Colonic mucosa (tissue), 4 donors: ENCODE data around the gene MAGED2. TPM values are rescaled to one million over a fixed set of nuclear protein-coding genes. Genes with fewer than 3 reads are reported as not detected.

Experiments used
- DNase-seq: peaks from one replicate; pipeline ENCODE4 v3.0.0-alpha.2; 2020
- H3K27ac ChIP-seq: fragments of 200-600 bp; one replicate; pipeline ENCODE4 v1.8.0; 2021
- H3K27me3 ChIP-seq: fragments of 200-600 bp; one replicate; pipeline ENCODE4 v1.8.0; 2021
- H3K36me3 ChIP-seq: fragments of 200-600 bp; one replicate; pipeline ENCODE4 v1.8.0; 2021
- H3K4me1 ChIP-seq: fragments of 200-600 bp; one replicate; pipeline ENCODE4 v1.8.0; 2021; ENCODE audit warnings: mild to moderate bottlenecking
- H3K4me3 ChIP-seq: fragments of 200-600 bp; one replicate; pipeline ENCODE4 v1.8.0; 2021
- H3K9ac ChIP-seq, 2 donors: one replicate each; pipeline ENCODE4 v1.7.0; 2013; ENCODE audit warnings: control low read depth in 2 of 2, low read depth in 2 of 2, low read length in 2 of 2
- H3K9me3 ChIP-seq: fragments of 200-600 bp; one replicate; pipeline ENCODE4 v1.8.0; 2021
- intact Hi-C: fragments of 100-400 bp; cut with DNase I; formaldehyde crosslinking; loops from one replicate; pipeline ENCODE4 v1.14.1; 2022
- total RNA-seq, 2 donors: library from RNA; stranded (reverse); fragmentation: NEBNext Ultra II Directional in 1 of 2; extraction: Animal tissue kit (Norgen Biotek cat#: 25700) in 1 of 2; gene quantifications; one replicate each; pipeline ENCODE4 v1.2.1, GENCODE V29; 2021
- TF ChIP-seq, protein P1 (sequence below): fragments of 200-600 bp; IDR thresholded peaks from one replicate; pipeline ENCODE4 v1.8.0; 2022; ENCODE audit warnings: antibody characterized with exemption, mild to moderate bottlenecking
- donor health status: healthy.
- donor health status: DM: no; HTN: no; CAD: no.
- donor health status: DM: no; HTN: no; CAD: no.

MAGED2 gene
- total RNA-seq, 2 donors from 2014 or later: 61.6 to 85.5 TPM

DNA sequence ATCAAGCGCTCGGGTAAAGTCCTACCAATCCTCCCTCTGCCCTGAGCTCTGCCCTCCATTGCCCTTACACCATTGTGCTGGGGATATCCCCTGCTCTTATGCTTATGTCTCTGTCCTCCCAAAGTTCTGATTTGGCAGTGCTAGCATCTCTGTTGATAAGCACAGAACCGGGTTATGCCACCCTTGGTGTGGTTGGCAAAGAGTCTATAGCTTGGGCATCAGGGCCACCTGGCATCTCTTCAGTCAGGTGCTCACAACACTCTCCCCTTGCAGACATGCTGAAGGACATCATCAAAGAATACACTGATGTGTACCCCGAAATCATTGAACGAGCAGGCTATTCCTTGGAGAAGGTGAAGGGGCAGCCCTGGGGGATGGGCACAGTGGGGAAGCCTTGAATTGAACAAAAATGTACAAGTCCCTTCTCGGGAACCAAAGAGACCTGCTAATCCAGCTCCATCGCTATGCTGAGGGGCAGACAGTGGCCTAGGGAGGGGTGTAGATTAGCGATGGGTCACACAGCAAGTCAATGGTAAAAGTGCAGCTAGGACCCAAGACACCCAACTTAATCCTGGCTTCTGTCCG, 3.8 kb downstream of the MAGED2 start:
- H3K27ac ChIP-seq: no peak overlapping the region
- H3K4me3 ChIP-seq: no peak overlapping the region
- H3K9me3 ChIP-seq: no peaks in the 10 kb centered on the region
- no peaks in the 10 kb centered on the region for H3K36me3 ChIP-seq
- intact Hi-C loops: no loop called here
- no peaks in the 10 kb centered on the region for H3K27me3 ChIP-seq
- no peaks in the 10 kb centered on the region for H3K4me1 ChIP-seq
- TF ChIP-seq, protein P1, sequence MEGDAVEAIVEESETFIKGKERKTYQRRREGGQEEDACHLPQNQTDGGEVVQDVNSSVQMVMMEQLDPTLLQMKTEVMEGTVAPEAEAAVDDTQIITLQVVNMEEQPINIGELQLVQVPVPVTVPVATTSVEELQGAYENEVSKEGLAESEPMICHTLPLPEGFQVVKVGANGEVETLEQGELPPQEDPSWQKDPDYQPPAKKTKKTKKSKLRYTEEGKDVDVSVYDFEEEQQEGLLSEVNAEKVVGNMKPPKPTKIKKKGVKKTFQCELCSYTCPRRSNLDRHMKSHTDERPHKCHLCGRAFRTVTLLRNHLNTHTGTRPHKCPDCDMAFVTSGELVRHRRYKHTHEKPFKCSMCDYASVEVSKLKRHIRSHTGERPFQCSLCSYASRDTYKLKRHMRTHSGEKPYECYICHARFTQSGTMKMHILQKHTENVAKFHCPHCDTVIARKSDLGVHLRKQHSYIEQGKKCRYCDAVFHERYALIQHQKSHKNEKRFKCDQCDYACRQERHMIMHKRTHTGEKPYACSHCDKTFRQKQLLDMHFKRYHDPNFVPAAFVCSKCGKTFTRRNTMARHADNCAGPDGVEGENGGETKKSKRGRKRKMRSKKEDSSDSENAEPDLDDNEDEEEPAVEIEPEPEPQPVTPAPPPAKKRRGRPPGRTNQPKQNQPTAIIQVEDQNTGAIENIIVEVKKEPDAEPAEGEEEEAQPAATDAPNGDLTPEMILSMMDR: no peak
- H3K9ac ChIP-seq: no peak overlapping the region
- no peak for DNase-seq

DNA sequence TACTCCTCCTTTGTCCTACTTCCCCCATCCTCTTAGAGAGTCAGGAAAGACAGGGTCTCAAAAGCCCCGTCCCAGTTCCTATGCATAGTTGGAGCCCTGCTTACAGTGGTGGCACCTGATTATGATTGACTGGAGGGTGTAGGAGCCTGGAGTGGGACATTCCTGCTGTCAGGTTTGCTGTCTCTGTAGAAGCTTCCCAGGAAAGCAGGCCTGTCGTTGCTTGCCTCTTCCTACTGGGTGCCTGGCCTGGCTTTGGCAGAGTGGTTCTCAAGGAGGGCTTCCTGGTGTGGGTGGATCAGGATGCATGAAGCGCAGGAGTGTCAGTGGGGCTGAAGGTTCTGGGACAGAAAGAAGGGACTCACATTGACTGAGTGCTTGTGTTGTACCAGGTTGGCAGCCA, 4.8 kb downstream of the MAGED2 start:
- H3K4me1 ChIP-seq: no peaks in the 10 kb centered on the region
- H3K9me3 ChIP-seq: no peaks in the 10 kb centered on the region
- H3K27ac ChIP-seq: no peak overlapping the region
- intact Hi-C loops: no loop called here
- no peak overlapping the region for H3K4me3 ChIP-seq
- H3K9ac ChIP-seq: no peak overlapping the region
- no peaks in the 10 kb centered on the region for H3K36me3 ChIP-seq
- TF ChIP-seq, protein P1: no peak
- no peaks in the 10 kb centered on the region for H3K27me3 ChIP-seq
- DNase-seq: no peak

DNA sequence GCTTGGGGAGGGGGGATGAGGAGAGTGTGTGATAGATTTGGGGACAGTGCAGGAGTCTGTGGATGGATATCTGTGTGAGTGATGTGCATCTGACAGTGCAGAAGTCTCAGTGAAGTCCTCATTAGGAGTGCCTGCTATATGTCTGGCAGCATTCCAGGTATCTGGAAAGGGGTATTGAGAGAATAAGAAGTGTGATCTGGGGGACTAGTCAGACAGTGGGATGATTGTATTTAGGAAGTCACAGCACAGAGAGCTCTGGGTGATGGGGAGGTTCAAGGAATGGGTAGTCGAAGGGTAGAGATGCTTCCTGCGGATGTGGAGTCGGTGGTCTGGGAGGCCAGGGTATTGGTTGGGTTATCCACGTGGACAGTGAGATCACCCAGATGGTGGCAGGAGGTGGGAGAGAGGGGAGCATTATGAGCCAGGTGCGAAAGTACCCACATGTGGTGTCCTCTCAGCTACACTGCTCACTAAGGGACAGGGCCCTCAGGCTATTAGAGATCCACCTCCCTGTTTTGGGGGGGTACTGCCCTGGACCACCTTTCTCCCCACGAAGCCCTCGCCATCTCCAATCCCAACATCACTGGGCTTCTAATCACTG, 9.8 kb downstream of the MAGED2 start:
- no peak overlapping the region for H3K9ac ChIP-seq
- H3K36me3 ChIP-seq: no peaks in the 10 kb centered on the region
- no peaks in the 10 kb centered on the region for H3K27me3 ChIP-seq
- no peaks in the 10 kb centered on the region for H3K4me1 ChIP-seq
- no peak overlapping the region for H3K4me3 ChIP-seq
- intact Hi-C loops: no loop called here
- TF ChIP-seq, protein P1: no peak
- DNase-seq: no peak
- H3K27ac ChIP-seq: no peak overlapping the region
- H3K9me3 ChIP-seq: no peaks in the 10 kb centered on the region

DNA sequence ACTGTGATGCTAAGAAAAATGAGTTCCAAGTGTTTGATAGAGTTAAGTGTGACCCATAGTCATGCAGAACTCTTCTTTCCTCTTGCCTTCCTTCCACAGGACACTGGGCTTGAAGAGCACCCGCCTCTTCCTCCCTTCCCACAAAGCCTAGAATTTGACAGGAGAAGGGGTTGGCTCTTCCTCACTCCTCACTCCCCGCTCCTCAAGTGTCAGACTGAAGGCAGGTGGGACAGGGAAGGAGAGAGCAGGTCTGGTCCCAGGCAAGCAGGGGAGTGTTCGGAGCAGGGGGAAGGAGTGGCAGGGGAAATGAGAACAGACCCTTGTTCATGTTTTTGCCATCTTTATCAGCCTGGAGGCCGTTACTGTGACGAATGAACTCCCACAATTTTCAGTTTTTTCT, 10.7 kb downstream of the MAGED2 start:
- Histone ChIP-seq H3K27me3 (no peaks in the 10 kb centered on the region), H3K36me3 (no peaks in the 10 kb centered on the region), H3K4me1 (no peaks in the 10 kb centered on the region), H3K9me3 (no peaks in the 10 kb centered on the region), H3K9ac (no peak overlapping the region), H3K27ac (no peak overlapping the region), H3K4me3 (no peak overlapping the region)
- intact Hi-C loops: no loop called here
- TF ChIP-seq, protein P1: no peak
- no peak for DNase-seq

DNA sequence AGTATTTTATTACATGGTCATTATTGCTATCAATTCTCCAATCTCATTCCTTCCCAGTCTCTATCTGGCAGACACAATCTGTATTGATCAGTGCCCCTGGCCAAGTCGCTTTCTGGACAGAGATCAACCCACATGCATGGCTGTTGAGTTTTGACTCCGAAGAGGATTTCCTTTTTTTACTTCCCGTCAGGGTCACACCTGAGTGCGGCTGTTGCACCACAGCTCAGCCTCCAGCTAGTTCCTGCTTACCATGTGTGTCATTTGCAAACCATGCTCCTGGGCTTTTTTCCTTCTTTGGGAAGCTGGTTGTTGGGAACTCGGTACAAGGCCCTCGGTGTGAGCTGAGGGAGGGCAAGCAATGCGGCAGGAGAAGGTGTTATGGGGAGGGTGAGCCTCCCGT, 11.7 kb downstream of the MAGED2 start:
- intact Hi-C loops: no loop called here
- no peak for DNase-seq
- no peaks in the 10 kb centered on the region for H3K4me1 ChIP-seq

More for the DNA sequence above, 11.7 kb downstream of the MAGED2 start:
- Histone ChIP-seq H3K4me3 (no peak overlapping the region), H3K9ac (no peak overlapping the region), H3K9me3 (no peaks in the 10 kb centered on the region), H3K36me3 (no peaks in the 10 kb centered on the region), H3K27me3 (no peaks in the 10 kb centered on the region), H3K27ac (no peak overlapping the region)
- TF ChIP-seq, protein P1: no peak
